IPS-15b (cell line): ENCODE data around the gene CSTF2.
"Not testable (repeated sequence)": the region's sequence is repeated elsewhere in the genome, so short reads cannot be mapped to it uniquely, and the experiment has no call there.

ENCODE experiments used
- H3K27me3 ChIP-seq: one replicate; pipeline ENCODE4 v1.6.1; 2013; ENCODE audit warnings: low read length; ENCODE audit not compliant: control insufficient read depth, insufficient read depth
- H3K36me3 ChIP-seq: one replicate; pipeline ENCODE4 v1.6.1; 2013; ENCODE audit warnings: low read length; ENCODE audit not compliant: control insufficient read depth, insufficient read depth
- H3K4me1 ChIP-seq: one replicate; pipeline ENCODE4 v1.6.1; 2013; ENCODE audit warnings: mild to moderate bottlenecking, low read length; ENCODE audit not compliant: control insufficient read depth, insufficient read depth
- H3K4me3 ChIP-seq: one replicate; pipeline ENCODE4 v1.5.1; 2013; ENCODE audit warnings: low read depth, low read length
- H3K9ac ChIP-seq: one replicate; pipeline ENCODE4 v1.6.1; 2013; ENCODE audit warnings: low read depth, mild to moderate bottlenecking, low read length
- H3K9me3 ChIP-seq: one replicate; pipeline ENCODE4 v1.6.1; 2013; ENCODE audit warnings: mild to moderate bottlenecking, low read length; ENCODE audit not compliant: control insufficient read depth, insufficient read depth

The CSTF2 gene, protein sequence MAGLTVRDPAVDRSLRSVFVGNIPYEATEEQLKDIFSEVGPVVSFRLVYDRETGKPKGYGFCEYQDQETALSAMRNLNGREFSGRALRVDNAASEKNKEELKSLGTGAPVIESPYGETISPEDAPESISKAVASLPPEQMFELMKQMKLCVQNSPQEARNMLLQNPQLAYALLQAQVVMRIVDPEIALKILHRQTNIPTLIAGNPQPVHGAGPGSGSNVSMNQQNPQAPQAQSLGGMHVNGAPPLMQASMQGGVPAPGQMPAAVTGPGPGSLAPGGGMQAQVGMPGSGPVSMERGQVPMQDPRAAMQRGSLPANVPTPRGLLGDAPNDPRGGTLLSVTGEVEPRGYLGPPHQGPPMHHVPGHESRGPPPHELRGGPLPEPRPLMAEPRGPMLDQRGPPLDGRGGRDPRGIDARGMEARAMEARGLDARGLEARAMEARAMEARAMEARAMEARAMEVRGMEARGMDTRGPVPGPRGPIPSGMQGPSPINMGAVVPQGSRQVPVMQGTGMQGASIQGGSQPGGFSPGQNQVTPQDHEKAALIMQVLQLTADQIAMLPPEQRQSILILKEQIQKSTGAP

DNA sequence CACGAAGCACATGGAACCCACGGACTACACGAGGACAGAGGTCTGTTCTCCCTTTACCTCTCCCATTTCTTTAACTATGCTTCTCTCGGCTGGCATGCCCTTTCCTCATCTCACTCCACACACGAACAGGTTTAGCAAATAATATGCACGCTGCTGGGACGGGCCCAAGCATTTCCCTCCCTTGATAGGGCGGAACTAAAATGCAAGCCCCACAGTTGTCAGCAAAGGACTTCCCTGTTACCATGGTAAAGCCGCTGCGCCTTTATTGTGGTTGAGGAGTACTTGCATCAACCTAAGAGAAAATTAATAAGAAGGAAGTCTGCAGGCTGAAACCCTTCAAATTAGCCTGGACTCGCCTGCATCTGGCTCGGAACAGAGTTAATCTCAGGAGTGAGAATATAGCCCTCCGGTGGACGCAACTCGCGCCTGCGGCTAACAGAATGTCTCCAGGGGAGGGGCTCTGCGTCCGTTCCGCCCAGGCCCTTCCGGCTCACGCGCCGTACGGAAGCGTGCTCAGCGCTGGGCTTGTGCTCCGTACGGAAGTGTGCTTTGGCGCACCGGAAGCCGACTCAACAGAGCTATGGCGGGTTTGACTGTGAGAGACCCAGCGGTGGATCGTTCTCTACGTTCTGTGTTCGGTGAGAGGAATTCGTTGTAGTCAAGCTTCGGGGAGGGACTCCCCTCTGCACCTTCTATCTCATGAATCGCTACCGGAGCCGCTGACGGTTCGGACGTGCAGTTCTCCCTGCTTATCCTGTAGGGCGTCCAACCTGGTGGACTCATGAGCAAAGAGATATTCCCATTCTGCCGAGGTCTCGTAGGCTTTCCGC is at the start of gene CSTF2:
Gene CSTF2, plus strand, starts transcription at position 555 of the 830 bp plus-strand sequence. Its CDS starts 26 bp downstream, at position 581.
- Histone ChIP-seq H3K36me3 (peaks cover 7% of the 10 kb centered on the region), H3K9ac (peak within 1 kb of the TSS; percentile 76), H3K4me1 (no peaks in the 10 kb centered on the region), H3K4me3 (peak within 1 kb of the TSS; percentile 84), H3K27me3 (peaks cover 24% of the 10 kb centered on the region), H3K9me3 (no peaks in the 10 kb centered on the region)

DNA sequence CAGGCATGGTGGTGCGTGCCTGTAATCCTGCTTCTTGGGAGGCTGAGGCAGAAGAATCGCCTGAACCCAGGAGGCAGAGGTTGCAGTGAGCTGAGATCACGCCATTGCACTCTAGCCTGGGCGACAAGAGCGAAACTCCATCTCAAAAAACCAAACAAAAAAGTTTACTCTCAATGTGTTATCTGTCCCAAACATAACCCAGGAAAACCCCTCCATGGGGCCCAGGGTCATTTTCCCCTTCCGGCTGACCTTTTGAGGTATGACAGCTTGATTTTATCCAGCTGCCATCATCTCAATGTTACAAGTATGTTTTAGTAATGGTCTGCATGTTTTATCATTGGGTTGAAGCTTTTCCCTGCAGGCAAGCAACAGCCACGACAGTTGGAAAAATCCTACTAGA is 23.8 kb upstream of the CSTF2 start:
- H3K9me3 ChIP-seq, H3K9ac ChIP-seq, H3K4me3 ChIP-seq, H3K4me1 ChIP-seq, H3K27me3 ChIP-seq, H3K36me3 ChIP-seq: not testable (repeated sequence)

DNA sequence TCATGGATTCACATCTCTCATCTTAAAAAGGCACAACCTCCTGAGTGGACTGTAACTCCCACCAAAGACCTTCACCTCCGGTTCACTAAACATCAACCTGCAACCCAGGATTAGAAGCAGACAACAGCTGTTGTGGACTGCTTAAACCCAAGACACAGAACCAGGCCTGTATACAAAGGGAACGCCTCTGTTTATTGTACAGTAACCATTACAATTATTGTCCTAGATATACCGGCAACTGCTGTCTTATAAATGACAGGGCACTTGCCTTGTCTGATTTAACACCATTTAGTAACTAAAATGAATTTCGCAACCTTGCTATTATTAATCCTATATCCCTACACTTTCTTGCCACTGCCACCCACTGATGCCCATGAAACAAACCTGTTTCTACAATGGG is 22.8 kb upstream of the CSTF2 start:
- Histone ChIP-seq H3K4me1 (no peaks in the 10 kb centered on the region), H3K4me3 (no peak overlapping the region), H3K27me3 (no peaks in the 10 kb centered on the region), H3K9ac (no peak overlapping the region), H3K36me3 (no peaks in the 10 kb centered on the region), H3K9me3 (no peaks in the 10 kb centered on the region)

DNA sequence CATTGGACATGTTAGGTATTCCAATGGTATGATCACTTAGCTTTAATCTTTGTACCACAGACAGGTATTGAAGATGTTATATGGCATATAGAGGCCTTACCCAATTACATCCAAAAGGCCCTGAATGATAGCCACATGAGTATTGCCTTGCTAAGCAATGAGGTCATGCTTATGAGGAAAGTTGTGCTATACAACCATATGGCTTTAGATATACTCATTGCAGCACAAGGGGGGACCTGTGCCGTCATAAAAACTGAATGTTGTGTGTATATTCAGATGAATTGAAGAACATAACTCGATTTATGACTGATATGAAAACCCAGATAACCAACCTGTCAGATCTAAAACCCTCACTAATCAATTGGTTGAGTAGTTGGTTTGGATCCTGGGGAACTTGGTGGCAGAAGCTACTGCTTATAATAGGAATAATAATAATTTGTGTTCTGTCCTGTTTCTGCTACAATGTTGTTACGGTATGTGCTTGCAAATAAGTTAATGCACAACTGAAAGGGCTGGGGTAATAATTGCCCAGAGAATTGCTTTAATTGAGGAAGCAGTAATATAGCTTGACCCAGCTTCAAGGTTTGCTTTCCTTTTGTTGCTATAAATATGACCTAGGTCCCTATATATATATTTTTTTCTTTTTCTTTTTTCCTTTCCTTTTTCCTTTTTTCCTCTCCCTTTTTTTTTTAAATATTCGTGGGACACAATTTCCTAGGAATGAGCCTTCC is 21.5 kb upstream of the CSTF2 start:
- H3K9me3 ChIP-seq = no peaks in the 10 kb centered on the region
- no peak overlapping the region for H3K4me3 ChIP-seq
- no peaks in the 10 kb centered on the region for H3K4me1 ChIP-seq
- H3K9ac ChIP-seq = no peak overlapping the region
- no peaks in the 10 kb centered on the region for H3K36me3 ChIP-seq
- no peaks in the 10 kb centered on the region for H3K27me3 ChIP-seq

DNA sequence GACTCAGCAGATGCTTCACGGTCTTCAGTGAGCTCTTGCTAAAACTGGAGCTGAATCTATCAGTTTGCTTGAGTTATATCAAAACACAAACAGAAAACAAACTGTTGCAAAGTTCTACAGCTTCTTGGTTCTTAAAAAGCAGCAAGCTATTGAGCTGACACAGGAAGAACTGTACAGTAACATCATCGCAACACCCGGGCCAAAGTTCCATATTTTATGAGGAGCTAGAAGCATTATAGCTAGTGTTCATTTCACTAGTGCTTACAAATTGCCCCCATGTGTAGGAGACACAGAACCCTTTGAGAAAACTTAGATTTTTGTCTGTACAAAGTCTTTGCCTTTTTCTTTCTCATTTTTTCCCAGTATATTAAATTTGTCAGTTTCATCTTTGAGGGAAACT is 17.3 kb upstream of the CSTF2 start:
- Histone ChIP-seq H3K9ac (no peak overlapping the region), H3K4me1 (no peaks in the 10 kb centered on the region), H3K4me3 (no peak overlapping the region), H3K36me3 (no peaks in the 10 kb centered on the region), H3K9me3 (no peaks in the 10 kb centered on the region), H3K27me3 (no peaks in the 10 kb centered on the region)

DNA sequence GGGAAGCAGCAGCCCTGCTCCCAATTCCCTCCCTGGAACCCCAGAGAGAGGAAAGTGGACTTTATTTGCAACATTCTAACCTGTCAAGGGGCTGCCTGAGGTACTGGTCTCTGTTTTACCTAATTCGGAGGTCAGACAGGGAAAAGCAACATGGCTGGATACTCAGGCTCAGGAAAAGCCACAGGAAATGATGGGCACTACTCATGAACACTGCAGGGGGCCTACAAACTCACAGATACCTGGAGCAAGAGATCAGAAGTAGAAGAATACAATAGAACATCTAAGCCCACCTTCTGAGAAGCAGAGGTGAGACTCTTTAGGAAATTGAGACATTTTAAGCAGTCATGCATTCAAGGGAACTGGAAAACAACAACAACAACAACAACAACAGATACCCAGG is 15.4 kb upstream of the CSTF2 start:
- Histone ChIP-seq H3K9me3 (no peaks in the 10 kb centered on the region), H3K36me3 (no peaks in the 10 kb centered on the region), H3K27me3 (no peaks in the 10 kb centered on the region), H3K9ac (no peak overlapping the region), H3K4me3 (no peak overlapping the region), H3K4me1 (no peaks in the 10 kb centered on the region)

DNA sequence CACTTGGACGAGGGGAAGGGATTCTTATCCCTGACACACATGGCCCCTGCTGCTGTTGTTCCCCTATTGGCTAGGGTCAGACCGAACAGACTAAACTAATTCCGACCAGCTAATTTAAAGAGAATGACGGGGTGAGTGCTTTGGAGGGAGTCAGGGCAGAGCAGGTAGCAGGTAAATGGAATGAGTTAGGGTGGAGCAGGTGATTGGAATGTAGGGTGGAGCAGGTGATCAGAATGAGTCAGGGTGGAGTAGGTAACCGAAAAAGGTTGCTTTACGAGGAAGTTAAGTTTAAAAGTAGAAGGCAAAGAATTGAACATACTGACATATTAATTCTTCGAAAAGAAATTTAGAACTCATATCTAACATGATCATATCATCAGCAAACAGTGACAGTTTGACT is 11.9 kb upstream of the CSTF2 start:
- H3K4me3 ChIP-seq, H3K27me3 ChIP-seq, H3K36me3 ChIP-seq, H3K4me1 ChIP-seq, H3K9me3 ChIP-seq, H3K9ac ChIP-seq: not testable (repeated sequence)

DNA sequence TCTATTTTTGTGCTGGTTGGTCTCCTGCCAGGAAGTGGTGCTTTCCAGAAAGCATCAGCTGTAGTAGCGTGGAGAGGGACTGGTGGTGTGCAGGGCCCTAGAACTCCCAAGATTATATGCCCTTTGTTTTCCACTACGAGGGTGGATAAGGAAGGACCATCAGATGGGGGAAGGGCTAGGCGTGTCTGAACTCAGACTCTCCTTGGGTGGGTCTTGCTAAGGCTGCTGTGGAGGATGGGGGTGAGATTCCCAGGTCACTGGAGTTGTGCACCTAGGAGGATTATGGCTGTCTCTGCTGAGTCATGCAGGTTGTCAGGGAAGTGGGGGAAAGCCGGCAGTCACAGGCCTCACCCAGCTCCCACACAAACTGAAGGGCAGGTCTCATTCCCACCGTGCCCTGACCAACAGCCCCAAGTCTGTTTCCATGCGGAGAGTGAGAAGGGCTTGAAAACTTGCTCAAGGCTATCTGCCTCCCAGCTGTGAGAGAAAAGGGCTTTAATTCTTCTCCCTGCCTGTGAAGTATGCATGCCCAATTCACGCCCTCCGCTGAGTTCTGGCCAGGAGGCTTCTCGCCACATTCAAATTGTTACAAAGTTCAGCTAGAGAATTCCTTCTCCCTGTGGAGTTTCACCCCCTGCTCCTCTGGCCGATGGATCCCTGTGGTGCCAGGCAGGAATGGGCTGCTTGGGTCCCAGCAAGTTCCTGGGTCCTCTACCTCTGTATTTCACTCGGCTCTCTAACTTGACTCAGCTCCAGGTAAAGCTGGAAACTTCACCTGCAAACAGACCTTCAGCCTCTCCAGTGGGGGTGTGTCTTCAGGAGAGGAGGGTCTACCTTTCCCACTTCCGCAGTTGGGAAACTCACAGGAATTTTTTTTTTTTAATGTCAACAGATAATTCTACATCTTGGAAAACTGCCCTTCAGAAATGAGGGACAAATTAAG is 7.7 kb upstream of the CSTF2 start:
- no peak overlapping the region for H3K9ac ChIP-seq
- H3K9me3 ChIP-seq = no peaks in the 10 kb centered on the region

DNA sequence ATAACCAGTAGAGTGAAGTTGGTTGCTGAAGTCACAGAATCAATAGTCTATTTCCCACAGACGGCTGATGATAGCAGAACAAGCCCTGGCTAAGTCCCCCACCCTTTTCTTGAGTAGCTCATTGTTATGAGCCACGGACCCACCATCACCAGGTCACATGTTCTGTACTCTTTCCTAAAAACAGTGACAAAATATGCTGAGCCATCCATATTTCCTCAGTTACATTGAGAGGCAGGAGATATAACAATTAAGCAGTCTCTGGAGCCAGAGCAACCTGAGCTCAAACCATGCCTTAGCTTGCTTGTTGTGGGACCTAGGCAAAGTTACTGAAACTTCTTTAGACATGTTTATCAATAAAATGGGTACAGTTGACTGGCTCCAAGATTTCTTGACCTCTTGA is 2.9 kb upstream of the CSTF2 start:
- Histone ChIP-seq H3K4me3 (no peak overlapping the region), H3K9me3 (no peaks in the 10 kb centered on the region), H3K9ac (no peak overlapping the region), H3K27me3 (peaks cover 24% of the 10 kb centered on the region), H3K36me3 (peaks cover 3% of the 10 kb centered on the region), H3K4me1 (no peaks in the 10 kb centered on the region)

More for the DNA sequence above, 7.7 kb upstream of the CSTF2 start:
- Histone ChIP-seq H3K4me1 (peaks cover 2% of the 10 kb centered on the region), H3K36me3 (no peaks in the 10 kb centered on the region), H3K4me3 (peak overlapping the region; percentile 26), H3K27me3 (peaks cover 16% of the 10 kb centered on the region)

DNA sequence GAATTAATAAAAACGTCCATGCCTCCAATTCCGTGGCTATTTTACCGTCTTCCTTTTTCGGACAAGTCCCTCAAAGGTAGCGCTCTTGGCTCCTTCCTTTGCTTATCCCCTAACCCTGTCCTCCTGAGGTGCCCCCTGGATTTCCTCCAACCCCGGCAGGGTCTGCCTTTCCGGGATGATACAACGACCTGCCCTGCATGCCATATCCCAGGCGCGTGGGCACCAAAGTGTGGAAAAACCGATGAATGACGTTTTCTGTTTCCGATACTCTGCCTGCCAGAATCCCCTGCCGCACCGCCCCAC is 706 bp upstream of the CSTF2 start:
- H3K9ac ChIP-seq = no peak overlapping the region
- H3K4me3 ChIP-seq = peak overlapping the region; percentile 84
- no peaks in the 10 kb centered on the region for H3K4me1 ChIP-seq
- peaks cover 24% of the 10 kb centered on the region for H3K27me3 ChIP-seq
- H3K36me3 ChIP-seq = peaks cover 7% of the 10 kb centered on the region
- no peaks in the 10 kb centered on the region for H3K9me3 ChIP-seq

DNA sequence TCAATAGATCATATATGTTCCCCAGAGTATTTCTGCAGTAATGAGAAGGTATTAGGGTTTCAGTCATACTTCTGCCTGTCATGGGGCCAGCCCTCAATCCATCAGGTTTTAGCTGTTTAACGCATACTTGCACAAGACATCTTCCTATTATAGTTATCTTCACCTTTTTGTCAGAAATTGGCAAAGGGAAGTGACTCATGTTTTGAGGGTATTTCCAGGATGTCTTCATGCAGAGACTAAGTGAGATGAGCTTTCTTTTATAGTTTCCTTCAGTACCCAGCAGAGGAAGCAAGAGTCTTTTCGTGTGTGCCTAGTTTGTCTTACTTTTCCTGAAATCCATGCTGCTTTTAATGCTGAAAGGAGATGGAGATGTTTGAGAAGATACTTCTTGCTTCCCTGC is 9.5 kb downstream of the CSTF2 start:
- Histone ChIP-seq H3K9ac (no peak overlapping the region), H3K4me3 (no peak overlapping the region), H3K36me3 (peaks cover 6% of the 10 kb centered on the region), H3K4me1 (no peaks in the 10 kb centered on the region), H3K9me3 (peaks cover 3% of the 10 kb centered on the region), H3K27me3 (no peaks in the 10 kb centered on the region)
